Measurements from ENCODE around the gene ATP10D. TPM values are rescaled to one million over a fixed set of nuclear protein-coding genes. Genes with fewer than 3 reads are reported as not detected.

ATP10D gene
- total RNA-seq, 1 donor, result 58.3 TPM

- H3K4me3 ChIP-seq (ENCODE audit: low read depth, low read length), result no peak overlapping the region
- TF ChIP-seq, protein P1, sequence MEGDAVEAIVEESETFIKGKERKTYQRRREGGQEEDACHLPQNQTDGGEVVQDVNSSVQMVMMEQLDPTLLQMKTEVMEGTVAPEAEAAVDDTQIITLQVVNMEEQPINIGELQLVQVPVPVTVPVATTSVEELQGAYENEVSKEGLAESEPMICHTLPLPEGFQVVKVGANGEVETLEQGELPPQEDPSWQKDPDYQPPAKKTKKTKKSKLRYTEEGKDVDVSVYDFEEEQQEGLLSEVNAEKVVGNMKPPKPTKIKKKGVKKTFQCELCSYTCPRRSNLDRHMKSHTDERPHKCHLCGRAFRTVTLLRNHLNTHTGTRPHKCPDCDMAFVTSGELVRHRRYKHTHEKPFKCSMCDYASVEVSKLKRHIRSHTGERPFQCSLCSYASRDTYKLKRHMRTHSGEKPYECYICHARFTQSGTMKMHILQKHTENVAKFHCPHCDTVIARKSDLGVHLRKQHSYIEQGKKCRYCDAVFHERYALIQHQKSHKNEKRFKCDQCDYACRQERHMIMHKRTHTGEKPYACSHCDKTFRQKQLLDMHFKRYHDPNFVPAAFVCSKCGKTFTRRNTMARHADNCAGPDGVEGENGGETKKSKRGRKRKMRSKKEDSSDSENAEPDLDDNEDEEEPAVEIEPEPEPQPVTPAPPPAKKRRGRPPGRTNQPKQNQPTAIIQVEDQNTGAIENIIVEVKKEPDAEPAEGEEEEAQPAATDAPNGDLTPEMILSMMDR (IDR thresholded peaks at IDR 0.05; ENCODE audit: insufficient read depth, low read depth, low read length), result no peak
- no peak for DNase-seq (ENCODE audit: low read depth)
Measured at GRCh38 chr4:47532658-47533057, 47.6 kb downstream of the ATP10D start.

DNA sequence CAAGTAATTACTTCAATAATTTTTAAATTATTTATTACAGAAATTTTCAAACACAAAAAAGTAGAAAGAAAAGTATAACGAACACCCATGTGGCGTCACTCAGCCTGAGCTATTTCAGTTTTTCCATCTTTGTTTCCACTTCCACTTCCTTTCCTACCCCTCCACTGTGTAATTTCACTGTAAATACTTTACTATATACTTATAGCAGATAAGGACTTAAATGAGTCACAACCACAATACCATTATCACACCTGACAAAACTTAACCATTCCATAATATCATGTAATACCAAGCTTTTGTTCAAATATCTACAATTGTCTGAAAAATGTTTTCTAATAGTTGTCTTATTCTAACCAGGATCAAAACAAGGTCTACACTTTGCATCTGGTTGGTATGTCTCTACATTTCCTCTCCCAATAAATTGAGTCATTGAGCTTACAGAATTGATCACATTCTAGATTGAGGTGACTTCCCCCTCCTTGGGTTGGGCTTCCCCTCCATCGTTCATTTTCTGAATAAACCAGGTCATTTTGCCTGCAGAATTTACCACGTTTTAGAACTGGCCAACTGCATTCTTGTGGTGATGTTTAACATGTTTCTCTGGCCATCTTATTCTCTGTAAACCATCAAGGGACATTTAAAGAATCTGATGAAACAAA lies 48.7 kb downstream of the ATP10D start:
- TF ChIP-seq, protein P1 (IDR thresholded peaks at IDR 0.05; ENCODE audit: insufficient read depth, low read depth, low read length), result no peak
- DNase-seq (ENCODE audit: low read depth), result no peak
- no peak overlapping the region for H3K4me3 ChIP-seq (ENCODE audit: low read depth, low read length)

DNA sequence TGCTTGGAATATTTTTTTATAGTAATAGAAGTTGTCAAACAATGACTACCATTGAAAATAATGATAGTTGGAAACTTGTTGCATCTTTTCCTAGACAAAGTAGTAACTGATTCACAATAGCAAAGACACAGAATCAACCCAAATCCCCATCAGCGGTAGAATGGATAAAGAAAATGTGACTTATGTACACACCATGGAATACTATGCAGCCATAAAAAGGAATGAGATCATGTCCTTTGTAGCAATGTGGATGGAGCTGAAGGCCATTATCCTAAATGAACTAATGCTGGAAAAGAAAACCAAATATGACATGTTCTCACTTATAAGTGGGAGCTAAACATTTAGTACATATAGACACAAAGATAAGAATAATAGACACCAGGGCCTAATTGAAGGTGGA lies 49.7 kb downstream of the ATP10D start:
- TF ChIP-seq, protein P1 (IDR thresholded peaks at IDR 0.05; ENCODE audit: insufficient read depth, low read depth, low read length), result no peak
- no peak for DNase-seq (ENCODE audit: low read depth)
- no peak overlapping the region for H3K4me3 ChIP-seq (ENCODE audit: low read depth, low read length)

GRCh38 chr4:47535567-47536147 lies 50.6 kb downstream of the ATP10D start:
- TF ChIP-seq, protein P1 (IDR thresholded peaks at IDR 0.05; ENCODE audit: insufficient read depth, low read depth, low read length), result no peak
- DNase-seq (ENCODE audit: low read depth), result no peak
- no peak overlapping the region for H3K4me3 ChIP-seq (ENCODE audit: low read depth, low read length)

DNA sequence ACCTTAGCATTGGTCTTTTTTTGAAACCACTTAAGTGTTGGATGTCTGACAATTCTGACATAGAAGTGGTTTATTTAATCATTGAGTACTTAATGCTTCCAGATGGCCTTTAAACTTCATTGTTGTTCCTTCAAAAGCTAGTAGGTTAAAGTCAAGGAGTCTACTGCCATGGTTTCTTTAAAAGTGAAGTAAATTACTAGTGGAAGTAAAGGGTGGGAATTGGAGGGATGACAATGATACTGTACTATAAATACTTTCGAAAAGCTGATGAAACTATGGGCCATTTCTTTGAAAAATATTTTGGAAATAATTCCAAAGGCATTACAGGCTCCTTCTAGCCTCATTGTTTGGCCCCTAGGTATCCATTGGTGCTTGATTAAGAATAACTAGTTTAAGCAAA lies 51.9 kb downstream of the ATP10D start:
- DNase-seq (ENCODE audit: low read depth), result no peak
- no peak overlapping the region for H3K4me3 ChIP-seq (ENCODE audit: low read depth, low read length)
- TF ChIP-seq, protein P1 (IDR thresholded peaks at IDR 0.05; ENCODE audit: insufficient read depth, low read depth, low read length), result no peak

DNA sequence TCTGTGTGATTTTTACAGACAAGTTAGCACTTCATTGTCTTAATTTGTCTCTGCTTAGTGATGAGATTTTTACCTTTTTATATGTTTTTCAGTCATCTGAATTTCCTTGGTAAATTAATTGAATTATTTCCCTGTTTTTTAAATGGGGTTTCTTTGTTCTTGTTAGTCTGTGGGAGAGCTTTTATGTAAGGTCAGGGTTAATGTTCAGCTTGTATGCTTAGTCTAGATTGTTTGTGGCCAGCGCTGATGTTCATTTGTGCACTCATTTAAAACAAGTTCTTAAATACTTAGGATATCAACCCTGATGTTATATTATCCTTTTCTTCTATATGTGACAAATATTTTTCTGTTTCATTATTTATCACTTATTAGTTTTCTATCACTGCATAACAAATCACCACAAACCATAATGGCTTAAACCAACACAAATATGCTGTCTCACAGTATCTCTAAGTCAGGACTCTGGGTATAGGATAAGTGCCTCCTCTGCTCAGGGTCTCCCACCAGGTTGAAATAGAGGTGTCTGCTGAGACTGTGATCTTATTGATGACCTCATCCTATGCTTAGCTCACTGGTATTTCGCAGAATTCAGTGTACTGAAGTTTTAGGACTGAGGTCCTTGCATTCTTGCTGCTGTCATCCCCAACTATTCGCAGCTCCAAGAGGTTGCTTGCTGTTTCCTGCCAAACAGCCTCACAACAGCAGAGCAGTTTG lies 53.2 kb downstream of the ATP10D start:
- TF ChIP-seq, protein P1 (IDR thresholded peaks at IDR 0.05; ENCODE audit: insufficient read depth, low read depth, low read length), result no peak
- no peak overlapping the region for H3K4me3 ChIP-seq (ENCODE audit: low read depth, low read length)
- DNase-seq (ENCODE audit: low read depth), result no peak
